HepG2 (cell line): ENCODE measurements around the gene LLGL2. TPM values are rescaled to one million over a fixed set of nuclear protein-coding genes. Genes with fewer than 3 reads are reported as not detected.

Experiments
- HNRNPLL ChIP-seq: fragments of 200-400 bp; formaldehyde crosslinking; IDR thresholded peaks from 2 replicates; pipeline ENCODE4 v1.6.1; 2017; ENCODE audit warnings: mild to moderate bottlenecking, low read depth, low read length; ENCODE audit not compliant: poor library complexity, severe bottlenecking
- PCBP1 ChIP-seq: fragments of 200-400 bp; formaldehyde crosslinking; IDR thresholded peaks from 2 replicates; pipeline ENCODE4 v1.6.1; 2017; ENCODE audit warnings: mild to moderate bottlenecking, low read depth, low read length, borderline replicate concordance
- XRCC5 ChIP-seq: fragments of 200-400 bp; formaldehyde crosslinking; optimal IDR thresholded peaks from 2 replicates; pipeline ENCODE3; 2017; ENCODE audit warnings: mild to moderate bottlenecking, low read length
- ZBTB21 ChIP-seq: sonication (generic); formaldehyde crosslinking; IDR thresholded peaks from 2 replicates; pipeline ENCODE4 v1.4.0; 2020; ENCODE audit warnings: missing genetic modification reagents
- ZNF547 ChIP-seq: sonication (generic); formaldehyde crosslinking; IDR thresholded peaks from 2 replicates; pipeline ENCODE4 v1.5.1; 2020; ENCODE audit warnings: mild to moderate bottlenecking, missing genetic modification reagents
- polyA plus RNA-seq, 8 experiments: library from polyadenylated mRNA; depleted of rRNA in 3 of 8; stranded (reverse) in 7 of 8; unstranded in 1 of 8; fragments of >200 nt; fragmentation: Illumina TruSeq in 4 of 8; extraction: Trizol in 4 of 8; gene quantifications; 2 replicates each; pipeline versions ENCODE4 v1.2.1 to v1.2.3, GENCODE V29; 2011 to 2016; ENCODE audit warnings: low read depth in 4 of 8, missing spikeins in 1 of 8, mixed read lengths in 1 of 8; ENCODE audit not compliant: insufficient read depth in 1 of 8
- total RNA-seq, 5 experiments: library from RNA; depleted of rRNA; stranded (reverse); fragments of >200 nt; fragmentation: Illumina TruSeq; extraction: Trizol; gene quantifications; 2 replicates each; pipeline ENCODE4 v1.2.3, GENCODE V29; 2016; ENCODE audit warnings: low read depth in 1 of 5
- TF ChIP-seq, protein P1 (sequence below), 2 experiments: sonication (generic) in 1 of 2; formaldehyde crosslinking in 1 of 2; IDR thresholded peaks; 2 replicates each; pipeline versions ENCODE4 v1.6.1 to v1.9.0; 2014 to 2022; ENCODE audit warnings: antibody characterized with exemption in 1 of 2, borderline replicate concordance in 1 of 2, inconsistent platforms in 1 of 2, low read depth in 1 of 2, missing genetic modification reagents in 1 of 2
- TF ChIP-seq, protein P2 (sequence below): sonication (generic); formaldehyde crosslinking; IDR thresholded peaks from 2 replicates; pipeline ENCODE4 v1.5.0; 2020; ENCODE audit warnings: mild to moderate bottlenecking, missing genetic modification reagents, moderate library complexity

Gene LLGL2
- total and polyA plus RNA-seq, 2 of the 13 experiments (the other 11 are each of a cell fraction or from before 2014, with no cell fraction given): 83.0 to 86.7 TPM

DNA sequence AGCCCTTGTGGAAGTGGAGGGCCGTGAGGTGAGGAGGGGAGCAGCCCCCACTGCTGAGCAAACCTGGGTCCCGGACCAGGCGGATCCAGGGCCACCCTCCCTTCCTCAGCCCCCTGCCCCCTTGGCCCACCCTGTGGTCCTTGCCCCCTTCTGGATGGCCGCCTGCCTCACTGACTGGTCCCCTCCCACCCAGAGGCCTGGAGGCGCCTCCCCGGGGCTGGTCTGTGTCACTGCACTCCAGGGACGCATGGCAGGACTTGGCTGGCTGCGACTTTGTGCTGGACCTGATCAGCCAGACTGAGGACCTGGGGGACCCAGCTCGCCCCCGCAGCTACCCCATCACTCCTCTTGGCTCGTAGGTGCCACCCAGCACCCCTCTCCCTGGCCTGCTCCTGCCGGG, 88.5 kb downstream of the LLGL2 start (continued):
- TF ChIP-seq, protein P1, sequence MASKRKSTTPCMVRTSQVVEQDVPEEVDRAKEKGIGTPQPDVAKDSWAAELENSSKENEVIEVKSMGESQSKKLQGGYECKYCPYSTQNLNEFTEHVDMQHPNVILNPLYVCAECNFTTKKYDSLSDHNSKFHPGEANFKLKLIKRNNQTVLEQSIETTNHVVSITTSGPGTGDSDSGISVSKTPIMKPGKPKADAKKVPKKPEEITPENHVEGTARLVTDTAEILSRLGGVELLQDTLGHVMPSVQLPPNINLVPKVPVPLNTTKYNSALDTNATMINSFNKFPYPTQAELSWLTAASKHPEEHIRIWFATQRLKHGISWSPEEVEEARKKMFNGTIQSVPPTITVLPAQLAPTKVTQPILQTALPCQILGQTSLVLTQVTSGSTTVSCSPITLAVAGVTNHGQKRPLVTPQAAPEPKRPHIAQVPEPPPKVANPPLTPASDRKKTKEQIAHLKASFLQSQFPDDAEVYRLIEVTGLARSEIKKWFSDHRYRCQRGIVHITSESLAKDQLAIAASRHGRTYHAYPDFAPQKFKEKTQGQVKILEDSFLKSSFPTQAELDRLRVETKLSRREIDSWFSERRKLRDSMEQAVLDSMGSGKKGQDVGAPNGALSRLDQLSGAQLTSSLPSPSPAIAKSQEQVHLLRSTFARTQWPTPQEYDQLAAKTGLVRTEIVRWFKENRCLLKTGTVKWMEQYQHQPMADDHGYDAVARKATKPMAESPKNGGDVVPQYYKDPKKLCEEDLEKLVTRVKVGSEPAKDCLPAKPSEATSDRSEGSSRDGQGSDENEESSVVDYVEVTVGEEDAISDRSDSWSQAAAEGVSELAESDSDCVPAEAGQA (IDR thresholded peaks at IDR 0.05; ENCODE audit: low read depth): no peak
- TF ChIP-seq, protein P1 (CRISPR knock-in tag; IDR thresholded peaks at IDR 0.05; ENCODE audit: borderline replicate concordance): no peak
- TF ChIP-seq PCBP1 (0 out of 2 replicates have a peak, but pooled peaks have one; percentile 17), HNRNPLL (peak; percentile 15), ZNF547 (0 out of 2 replicates have a peak, but pooled peaks have one; percentile 29), XRCC5 (peak; percentile 45), ZBTB21 (no peak)
- TF ChIP-seq, protein P2, sequence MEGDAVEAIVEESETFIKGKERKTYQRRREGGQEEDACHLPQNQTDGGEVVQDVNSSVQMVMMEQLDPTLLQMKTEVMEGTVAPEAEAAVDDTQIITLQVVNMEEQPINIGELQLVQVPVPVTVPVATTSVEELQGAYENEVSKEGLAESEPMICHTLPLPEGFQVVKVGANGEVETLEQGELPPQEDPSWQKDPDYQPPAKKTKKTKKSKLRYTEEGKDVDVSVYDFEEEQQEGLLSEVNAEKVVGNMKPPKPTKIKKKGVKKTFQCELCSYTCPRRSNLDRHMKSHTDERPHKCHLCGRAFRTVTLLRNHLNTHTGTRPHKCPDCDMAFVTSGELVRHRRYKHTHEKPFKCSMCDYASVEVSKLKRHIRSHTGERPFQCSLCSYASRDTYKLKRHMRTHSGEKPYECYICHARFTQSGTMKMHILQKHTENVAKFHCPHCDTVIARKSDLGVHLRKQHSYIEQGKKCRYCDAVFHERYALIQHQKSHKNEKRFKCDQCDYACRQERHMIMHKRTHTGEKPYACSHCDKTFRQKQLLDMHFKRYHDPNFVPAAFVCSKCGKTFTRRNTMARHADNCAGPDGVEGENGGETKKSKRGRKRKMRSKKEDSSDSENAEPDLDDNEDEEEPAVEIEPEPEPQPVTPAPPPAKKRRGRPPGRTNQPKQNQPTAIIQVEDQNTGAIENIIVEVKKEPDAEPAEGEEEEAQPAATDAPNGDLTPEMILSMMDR: peak; percentile 78
